GM19193 (cell line): Measurements from ENCODE around the gene RNF151.
A peak's percentile ranks its signal among the peaks of the same experiment; 100 is the strongest.

Experiments used
- POLR2A ChIP-seq: IDR thresholded peaks from 4 replicates; pipeline ENCODE4 v1.6.1; 2011; ENCODE audit not compliant: insufficient read depth, insufficient read length; ENCODE audit errors: extremely low read depth

Gene RNF151

GRCh38 chr16:1990351-1991134 is 23.9 kb downstream of the RNF151 start:
- TF ChIP-seq POLR2A, result no peak

- TF ChIP-seq POLR2A, result peak; percentile 21
Observed at GRCh38 chr16:1991135-1991551, 24.5 kb downstream of the RNF151 start.

DNA sequence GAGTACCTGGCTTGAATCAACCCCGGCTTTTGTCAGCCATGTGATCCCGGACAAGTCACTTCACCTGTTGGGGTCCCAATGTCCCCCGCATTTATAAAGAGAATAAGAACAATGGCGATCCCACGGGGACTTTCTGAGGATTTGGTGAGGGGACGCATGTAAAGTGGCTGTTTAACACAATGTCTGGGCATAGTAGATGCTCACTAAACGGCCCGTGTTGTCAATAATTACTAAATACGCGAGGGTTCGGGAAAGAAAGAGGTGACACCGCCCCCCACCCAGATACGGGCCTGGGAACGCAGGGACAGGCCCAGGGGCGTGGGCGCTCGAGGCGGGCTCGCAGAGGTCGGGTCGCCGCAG is 24.9 kb downstream of the RNF151 start:
- no peak for TF ChIP-seq POLR2A

DNA sequence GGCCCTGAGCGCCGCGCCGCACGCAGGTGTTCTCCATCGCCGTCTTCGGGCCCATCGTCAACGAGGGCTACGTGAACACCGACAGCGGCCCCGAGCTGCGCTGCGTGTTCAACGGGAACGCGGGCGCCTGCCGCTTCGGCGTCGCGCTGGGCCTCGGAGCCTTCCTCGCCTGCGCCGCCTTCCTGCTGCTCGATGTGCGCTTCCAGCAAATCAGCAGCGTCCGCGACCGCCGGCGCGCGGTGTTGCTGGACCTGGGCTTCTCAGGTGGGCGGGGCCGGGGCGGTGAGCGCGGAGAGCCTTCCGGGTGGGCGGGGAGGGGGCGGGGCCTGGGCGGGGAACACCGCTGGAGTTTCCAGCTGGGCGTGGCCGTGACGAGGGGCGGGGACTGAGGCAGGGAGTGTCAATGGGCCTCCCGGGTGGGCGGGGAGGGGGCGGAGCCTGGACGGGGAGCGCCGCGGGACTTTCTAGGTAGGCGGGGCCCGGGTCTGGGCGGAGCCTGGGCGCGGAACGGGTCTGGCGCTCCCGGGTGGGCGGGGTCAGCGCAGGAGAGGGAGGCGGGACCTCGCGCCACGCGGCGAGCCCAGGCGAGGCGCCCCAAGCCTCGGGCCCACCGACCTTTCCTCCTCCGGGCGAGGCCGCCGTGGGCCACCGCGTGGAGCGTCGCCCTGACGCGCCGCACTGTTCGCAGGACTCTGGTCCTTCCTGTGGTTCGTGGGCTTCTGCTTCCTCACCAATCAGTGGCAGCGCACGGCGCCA is 25.5 kb downstream of the RNF151 start:
- TF ChIP-seq POLR2A, result peak; percentile 64

GRCh38 chr16:1992704-1993317 is 26.2 kb downstream of the RNF151 start:
- TF ChIP-seq POLR2A, result no peak

DNA sequence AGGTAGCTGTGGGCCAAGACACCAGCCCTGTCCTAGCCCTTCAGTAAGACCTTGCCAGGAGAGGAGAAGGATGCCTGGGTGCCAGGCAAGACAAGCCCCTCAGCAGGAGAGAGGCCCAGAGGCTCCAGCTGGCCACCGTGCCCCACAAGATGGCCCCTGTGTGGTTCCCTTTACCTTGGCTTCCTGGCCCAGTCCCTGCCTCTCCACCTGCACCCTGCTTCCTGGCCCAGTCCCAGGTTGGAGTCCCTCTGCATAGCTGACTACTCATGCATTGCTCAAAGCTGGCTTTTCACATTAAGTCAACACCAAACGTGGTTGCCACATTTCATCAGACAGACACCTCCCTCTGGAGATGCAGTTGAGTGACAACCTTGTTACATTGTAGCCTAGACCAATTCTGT is 27.1 kb downstream of the RNF151 start:
- TF ChIP-seq POLR2A, result no peak

GRCh38 chr16:1997494-1998359 is 31.1 kb downstream of the RNF151 start:
- TF ChIP-seq POLR2A, result no peak

DNA sequence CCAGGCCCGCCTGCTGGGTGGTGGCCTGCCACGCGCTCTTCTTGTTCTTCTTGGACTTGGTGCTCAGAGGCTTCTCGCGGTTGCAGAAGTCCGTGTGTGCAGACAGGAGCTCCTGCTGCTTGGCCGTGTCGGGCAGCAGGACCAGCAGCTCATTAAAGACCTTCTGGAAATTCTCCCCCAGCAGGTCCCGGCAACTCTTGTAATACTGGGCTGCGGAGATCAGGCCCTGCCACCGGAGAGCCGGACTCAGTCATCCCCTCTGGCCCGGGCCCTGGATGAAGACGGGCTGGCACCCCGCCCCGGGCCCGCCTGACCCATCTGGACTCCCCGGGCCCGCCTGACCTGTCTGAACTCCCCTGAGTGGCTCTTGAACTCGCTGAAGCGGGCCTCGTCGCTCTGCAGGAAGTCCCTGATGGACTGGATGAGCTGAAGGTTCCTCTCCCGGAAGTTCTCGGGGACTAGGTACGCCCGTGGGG is 31.7 kb downstream of the RNF151 start:
- TF ChIP-seq POLR2A, result no peak

- no peak for TF ChIP-seq POLR2A
Observed at GRCh38 chr16:1998852-1999801, 32.5 kb downstream of the RNF151 start.

- no peak for TF ChIP-seq POLR2A
Observed at GRCh38 chr16:1999866-2000514, 33.3 kb downstream of the RNF151 start.

DNA sequence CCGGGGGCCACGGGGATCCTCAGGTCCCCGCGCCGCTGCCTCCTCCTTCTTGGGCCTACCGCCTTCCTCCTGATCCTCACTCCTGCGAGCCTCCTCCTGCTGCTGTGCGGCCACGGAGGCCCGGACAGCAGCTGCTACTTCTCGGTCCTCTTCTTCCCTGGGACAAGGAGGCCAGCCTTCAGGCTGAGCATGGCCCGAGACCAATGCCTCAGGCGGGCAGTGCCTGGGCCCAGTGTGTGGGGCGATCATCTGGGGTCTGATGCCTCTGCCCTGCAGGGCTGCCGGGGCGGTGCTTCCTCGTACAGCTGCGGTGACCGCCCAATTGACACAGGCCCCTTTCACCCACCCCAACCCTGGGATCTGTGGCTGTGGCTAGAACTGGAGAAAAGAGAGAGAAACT is 34.4 kb downstream of the RNF151 start:
- no peak for TF ChIP-seq POLR2A

- TF ChIP-seq POLR2A, result no peak
Observed at GRCh38 chr16:2001456-2002355, 35.0 kb downstream of the RNF151 start.
